Upper lobe of right lung (tissue), 1 donor: ENCODE data around the gene ICAM5. TPM values are rescaled to one million over a fixed set of nuclear protein-coding genes. Genes with fewer than 3 reads are reported as not detected.

Experiments
- ATAC-seq: fragments of 200-7000 bp; cut with Tn5 transposase; one replicate; pipeline ENCODE4 v1.9.1; 2020; ENCODE audit warnings: mild to moderate bottlenecking, moderate library complexity
- DNase-seq: peaks from one replicate; pipeline ENCODE4 v3.0.0-alpha.2; 2020
- H3K27ac ChIP-seq: fragments of 200-600 bp; one replicate; pipeline ENCODE4 v1.8.0; 2022
- H3K27me3 ChIP-seq: fragments of 200-600 bp; one replicate; pipeline ENCODE4 v1.8.0; 2022; ENCODE audit warnings: mild to moderate bottlenecking
- H3K36me3 ChIP-seq: fragments of 200-600 bp; one replicate; pipeline ENCODE4 v1.8.0; 2022
- H3K4me1 ChIP-seq: fragments of 200-600 bp; one replicate; pipeline ENCODE4 v1.8.0; 2022
- H3K4me3 ChIP-seq: fragments of 200-600 bp; one replicate; pipeline ENCODE4 v1.8.0; 2022; ENCODE audit warnings: mild to moderate bottlenecking
- H3K9me3 ChIP-seq: fragments of 200-600 bp; one replicate; pipeline ENCODE4 v1.8.0; 2022
- CTCF ChIP-seq: fragments of 200-600 bp; IDR thresholded peaks from one replicate; pipeline ENCODE4 v1.8.0; 2022; ENCODE audit warnings: antibody characterized with exemption
- intact Hi-C: fragments of 100-400 bp; cut with DNase I; formaldehyde crosslinking; loops from one replicate; pipeline ENCODE4 v1.11.0; 2022
- total RNA-seq: library from RNA; stranded (reverse); fragmentation: NEBNext Ultra II Directional; extraction: Animal tissue kit (Norgen Biotek cat#: 25700); gene quantifications from one replicate; pipeline ENCODE4 v1.2.1, GENCODE V29; 2021
- donor health status: DM: no; HTN: yes; CAD: no; lungs with severe emphysema.

Gene ICAM5
- total RNA-seq, 1 donor from 2014 or later, result 18.3 TPM

- Histone ChIP-seq H3K36me3 (peaks cover 76% of the 10 kb centered on the region), H3K9me3 (no peaks in the 10 kb centered on the region), H3K27ac (no peak overlapping the region), H3K27me3 (no peaks in the 10 kb centered on the region), H3K4me3 (no peak overlapping the region), H3K4me1 (peaks cover 13% of the 10 kb centered on the region)
- TF ChIP-seq CTCF, result no peak
- intact Hi-C loops, result no loop called here
- no peak for ATAC-seq
- DNase-seq, result no peak
Observed at GRCh38 chr19:10327793-10328192, 38.0 kb downstream of the ICAM5 start.

- Histone ChIP-seq H3K27me3 (no peaks in the 10 kb centered on the region), H3K4me3 (no peak overlapping the region), H3K9me3 (no peaks in the 10 kb centered on the region), H3K4me1 (peaks cover 13% of the 10 kb centered on the region), H3K36me3 (peaks cover 66% of the 10 kb centered on the region), H3K27ac (no peak overlapping the region)
- DNase-seq (no peak), ATAC-seq (no peak)
- no peak for TF ChIP-seq CTCF
- intact Hi-C loops, result no loop called here
Observed at GRCh38 chr19:10328558-10329429, 39.0 kb downstream of the ICAM5 start.

- DNase-seq, result no peak
- Histone ChIP-seq H3K9me3 (no peaks in the 10 kb centered on the region), H3K4me3 (no peak overlapping the region), H3K36me3 (peaks cover 59% of the 10 kb centered on the region), H3K27me3 (no peaks in the 10 kb centered on the region), H3K27ac (no peak overlapping the region), H3K4me1 (peaks cover 13% of the 10 kb centered on the region)
- intact Hi-C loops, result no loop called here
- no peak for TF ChIP-seq CTCF
- no peak for ATAC-seq
Observed at GRCh38 chr19:10329555-10329954, 39.8 kb downstream of the ICAM5 start.

- Histone ChIP-seq H3K4me1 (peaks cover 13% of the 10 kb centered on the region), H3K27ac (peak overlapping the region; percentile 86), H3K27me3 (no peaks in the 10 kb centered on the region), H3K9me3 (no peaks in the 10 kb centered on the region), H3K36me3 (peaks cover 31% of the 10 kb centered on the region), H3K4me3 (peak overlapping the region; percentile 74)
- intact Hi-C loops, result no loop called here
- ATAC-seq (no peak), DNase-seq (no peak)
- TF ChIP-seq CTCF, result no peak
Observed at GRCh38 chr19:10332158-10332964, 42.6 kb downstream of the ICAM5 start.

GRCh38 chr19:10332965-10333757 is 43.4 kb downstream of the ICAM5 start, which contains the start of gene RAVER1:
RAVER1 (minus strand) TSS chr19:10333529; CDS start chr19:10333507, 22 bp downstream.
- DNase-seq (peak; percentile 99), ATAC-seq (peak; percentile 94)
- intact Hi-C loops, result no loop called here
- Histone ChIP-seq H3K27ac (peak within 1 kb of the TSS; percentile 86), H3K4me1 (peaks cover 13% of the 10 kb centered on the region), H3K4me3 (peak within 1 kb of the TSS; percentile 74), H3K27me3 (no peaks in the 10 kb centered on the region), H3K36me3 (peaks cover 23% of the 10 kb centered on the region), H3K9me3 (no peaks in the 10 kb centered on the region)
- no peak for TF ChIP-seq CTCF
